IgD-negative memory B cell (primary cell): ENCODE data around the gene ZNHIT2. TPM values are rescaled to one million over a fixed set of nuclear protein-coding genes. Genes with fewer than 3 reads are reported as not detected.
A peak's percentile ranks its signal among the peaks of the same experiment; 100 is the strongest.

ENCODE experiments used
- H3K27ac Mint-ChIP-seq, 3 donors: one replicate each; pipeline ENCODE4 v1.8.0; 2020 to 2022; ENCODE audit warnings: mild to moderate bottlenecking in 3 of 3, mixed read lengths in 3 of 3, moderate library complexity in 1 of 3
- H3K27me3 Mint-ChIP-seq: one replicate; pipeline ENCODE4 v1.8.0; 2021; ENCODE audit warnings: mixed read lengths
- H3K36me3 Mint-ChIP-seq: one replicate; pipeline ENCODE4 v1.8.0; 2020; ENCODE audit warnings: mild to moderate bottlenecking, mixed read lengths
- H3K4me1 Mint-ChIP-seq, 3 donors: one replicate each; pipeline ENCODE4 v1.8.0; 2020 to 2022; ENCODE audit warnings: mixed read lengths in 3 of 3, mild to moderate bottlenecking in 1 of 3
- H3K4me3 Mint-ChIP-seq, 4 donors: one replicate each; pipeline ENCODE4 v1.8.0; 2020 to 2022; ENCODE audit warnings: mild to moderate bottlenecking in 4 of 4, mixed read lengths in 4 of 4, moderate library complexity in 3 of 4
- H3K9me3 Mint-ChIP-seq, 3 donors: one replicate each; pipeline ENCODE4 v1.8.0; 2020 to 2021; ENCODE audit warnings: mixed read lengths in 3 of 3, mild to moderate bottlenecking in 1 of 3
- polyA plus RNA-seq: library from polyadenylated mRNA; unstranded; fragments of 300-500 nt; fragmentation: Illumina TruSeq; gene quantifications from one replicate; pipeline ENCODE4 v1.2.3, GENCODE V29; 2021

ZNHIT2 gene
- polyA plus RNA-seq, 1 donor from 2014 or later, result 20.2 TPM

DNA sequence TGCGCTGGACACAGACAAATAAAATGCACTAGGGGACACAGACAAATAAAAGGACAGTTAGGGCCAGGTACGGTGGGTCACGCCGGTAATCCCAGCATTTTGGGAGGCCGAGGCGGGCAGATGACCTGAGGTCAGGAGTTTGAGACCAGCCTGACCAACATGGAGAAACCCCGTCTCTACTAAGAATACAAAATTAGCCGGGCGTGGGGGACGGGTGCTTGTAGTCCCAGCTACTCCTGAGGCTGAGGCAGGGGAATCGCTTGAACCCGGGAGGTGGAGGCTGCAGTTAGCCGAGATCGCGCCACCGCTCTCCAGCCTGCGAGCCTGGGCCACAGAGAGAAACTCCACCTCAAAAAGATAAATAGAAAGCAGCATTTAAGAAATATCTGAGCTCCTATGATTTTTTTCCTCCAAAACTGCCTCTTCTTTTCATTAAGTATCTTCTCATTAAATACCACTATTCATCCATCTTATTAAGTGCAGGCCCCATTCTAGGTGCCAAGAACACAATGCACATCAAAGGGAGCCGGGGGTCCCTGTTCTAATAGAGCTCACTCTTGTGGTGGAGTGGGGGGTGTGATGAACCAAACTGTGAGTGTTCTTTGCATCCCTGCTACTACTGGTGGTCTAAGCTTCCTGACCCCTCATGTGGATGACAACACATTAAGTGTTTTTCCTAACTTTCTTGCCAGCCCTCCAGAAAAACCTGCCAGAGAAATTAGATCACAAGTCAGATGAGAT, 766 bp upstream of the ZNHIT2 start:
- peaks cover 19 to 43% (median 24%) of the 10 kb centered on the region in 3 donors for H3K4me1 Mint-ChIP-seq
- H3K36me3 Mint-ChIP-seq, result peaks cover 7% of the 10 kb centered on the region
- peak overlapping the region; percentile 86 to 94 (median 89) for H3K4me3 Mint-ChIP-seq
- no peaks in the 10 kb centered on the region for H3K9me3 Mint-ChIP-seq
- H3K27me3 Mint-ChIP-seq, result no peaks in the 10 kb centered on the region
- H3K27ac Mint-ChIP-seq, result peak overlapping the region; percentile 90 to 94 (median 92)

GRCh38 chr11:65116370-65117205, 913 bp downstream of the ZNHIT2 start:
- peaks cover 15 to 33% (median 22%) of the 10 kb centered on the region in 3 donors for H3K4me1 Mint-ChIP-seq
- H3K36me3 Mint-ChIP-seq, result peaks cover 4% of the 10 kb centered on the region
- H3K4me3 Mint-ChIP-seq, result peak overlapping the region; percentile 86 to 96 (median 90)

DNA sequence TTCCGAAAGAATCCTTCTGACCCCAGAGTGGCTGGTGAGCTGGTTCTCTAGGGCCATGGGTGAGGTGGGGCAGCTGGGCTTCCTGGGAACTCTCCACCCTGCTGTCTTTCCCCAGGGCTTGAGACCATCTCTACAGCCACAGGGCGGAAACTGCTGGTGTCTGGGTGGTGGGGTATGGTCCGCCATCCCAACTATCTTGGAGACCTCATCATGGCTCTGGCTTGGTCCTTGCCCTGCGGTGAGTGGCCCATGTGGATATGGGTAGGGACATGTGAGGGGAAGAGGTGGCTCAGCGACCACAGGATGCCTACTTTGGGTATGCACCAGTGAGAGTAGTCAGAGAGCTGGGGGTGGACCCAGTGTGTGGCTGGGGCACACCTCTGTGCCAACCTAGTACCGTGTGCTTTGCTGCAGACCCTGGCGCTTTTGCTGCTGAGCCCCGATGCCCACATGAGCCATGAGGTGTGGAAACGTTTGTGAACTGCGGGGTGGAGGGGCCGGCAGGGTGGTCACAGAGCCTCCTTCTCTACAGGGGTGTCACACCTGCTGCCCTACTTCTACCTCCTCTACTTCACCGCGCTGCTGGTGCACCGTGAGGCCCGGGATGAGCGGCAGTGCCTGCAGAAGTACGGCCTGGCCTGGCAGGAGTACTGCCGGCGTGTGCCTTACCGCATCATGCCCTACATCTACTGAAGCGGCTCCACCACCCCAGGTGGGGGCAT, 2.0 kb downstream of the ZNHIT2 start:
- peak overlapping the region in 3 of 4 donors; percentile 9 to 86 (median 63) for H3K4me3 Mint-ChIP-seq
- peak overlapping the region in 2 of 3 donors; percentile 31 to 90 for H3K27ac Mint-ChIP-seq
- H3K4me1 Mint-ChIP-seq, result peaks cover 22 to 36% (median 23%) of the 10 kb centered on the region in 3 donors
- H3K27me3 Mint-ChIP-seq, result no peaks in the 10 kb centered on the region
- H3K9me3 Mint-ChIP-seq, result no peaks in the 10 kb centered on the region
- peaks cover 3% of the 10 kb centered on the region for H3K36me3 Mint-ChIP-seq

More at GRCh38 chr11:65116370-65117205, 913 bp downstream of the ZNHIT2 start:
- peak overlapping the region; percentile 31 to 94 (median 90) for H3K27ac Mint-ChIP-seq
- H3K27me3 Mint-ChIP-seq, result no peaks in the 10 kb centered on the region
- no peaks in the 10 kb centered on the region for H3K9me3 Mint-ChIP-seq

DNA sequence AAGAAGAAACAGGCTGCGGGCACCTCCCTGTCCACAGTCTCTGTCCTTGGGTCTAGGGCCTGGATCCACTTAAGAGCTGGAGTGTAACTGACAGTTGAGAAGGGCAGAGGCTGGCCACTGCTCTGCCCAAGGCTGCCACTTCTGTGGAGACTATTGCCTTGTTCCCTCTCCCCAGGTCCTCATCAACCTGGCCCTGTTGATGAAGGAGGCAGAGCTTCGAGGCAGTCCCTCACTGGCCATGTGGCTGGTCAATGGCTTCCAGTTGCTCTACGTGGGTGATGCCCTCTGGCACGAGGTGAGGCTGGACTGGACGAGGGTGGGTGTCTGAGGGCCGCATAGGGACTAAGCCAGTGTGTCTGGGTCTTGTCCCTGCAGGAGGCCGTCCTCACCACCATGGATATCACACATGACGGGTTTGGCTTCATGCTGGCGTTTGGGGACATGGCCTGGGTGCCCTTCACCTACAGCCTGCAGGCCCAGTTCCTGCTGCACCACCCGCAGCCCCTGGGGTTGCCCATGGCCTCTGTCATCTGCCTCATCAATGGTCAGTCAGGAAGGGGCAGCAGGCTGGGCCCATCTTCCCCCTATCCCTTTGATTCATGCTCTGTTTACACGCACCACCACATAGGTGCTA, 2.8 kb downstream of the ZNHIT2 start:
- Mint-ChIP-seq H3K9me3 (no peaks in the 10 kb centered on the region), H3K4me3 (peak overlapping the region in 3 of 4 donors; percentile 33 to 86 (median 44)), H3K27ac (peak overlapping the region in 1 of 3 donors; percentile 90), H3K36me3 (peaks cover 3% of the 10 kb centered on the region), H3K27me3 (no peaks in the 10 kb centered on the region), H3K4me1 (peaks cover 23 to 37% (median 25%) of the 10 kb centered on the region in 3 donors)

DNA sequence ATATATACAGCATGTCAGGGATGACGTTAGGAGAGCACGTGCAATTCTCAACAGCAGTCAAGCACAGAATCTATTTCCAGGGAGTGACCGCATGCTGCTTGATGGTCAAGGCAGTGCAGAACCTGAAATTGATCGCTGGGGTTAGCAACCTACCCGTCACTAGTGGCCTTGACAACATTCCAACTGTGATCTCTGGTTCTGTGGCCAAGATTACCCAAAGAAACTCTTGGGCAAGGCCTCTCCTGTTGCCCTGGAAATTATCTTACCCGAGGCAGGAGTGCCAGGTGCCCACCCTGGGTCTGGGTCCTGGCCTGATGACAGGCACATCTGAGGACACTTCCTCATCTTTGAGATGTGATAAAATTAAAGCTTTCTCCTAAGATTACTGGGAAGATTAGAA, 3.7 kb downstream of the ZNHIT2 start:
- peaks cover 1% of the 10 kb centered on the region for H3K36me3 Mint-ChIP-seq

DNA sequence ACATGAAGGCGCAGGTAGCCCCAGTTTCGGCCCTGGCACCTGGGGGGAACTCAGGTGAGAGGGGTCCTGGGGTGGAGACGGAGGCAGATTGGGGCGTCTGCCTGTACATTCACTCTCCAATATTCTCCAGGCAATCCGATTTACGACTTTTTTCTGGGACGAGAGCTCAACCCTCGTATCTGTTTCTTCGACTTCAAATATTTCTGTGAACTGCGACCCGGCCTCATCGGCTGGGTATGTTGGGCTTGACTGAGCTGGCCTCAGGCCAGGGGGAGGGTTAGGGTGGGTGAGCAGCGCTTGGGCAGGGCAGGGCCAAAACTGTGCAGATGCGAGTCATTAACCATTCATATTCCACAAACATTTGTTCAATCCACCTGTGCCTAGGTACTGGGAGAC, 4.1 kb downstream of the ZNHIT2 start:
- no peaks in the 10 kb centered on the region for H3K9me3 Mint-ChIP-seq
- H3K36me3 Mint-ChIP-seq, result peaks cover 1% of the 10 kb centered on the region
- peak overlapping the region; percentile 84 to 95 (median 90) for H3K4me3 Mint-ChIP-seq
- peak overlapping the region; percentile 69 to 90 (median 84) for H3K27ac Mint-ChIP-seq
- no peaks in the 10 kb centered on the region for H3K27me3 Mint-ChIP-seq
- H3K4me1 Mint-ChIP-seq, result peaks cover 23 to 29% (median 23%) of the 10 kb centered on the region in 3 donors

More for the DNA sequence above, 3.7 kb downstream of the ZNHIT2 start:
- Mint-ChIP-seq H3K4me1 (peaks cover 23 to 34% (median 25%) of the 10 kb centered on the region in 3 donors), H3K27ac (peak overlapping the region in 1 of 3 donors; percentile 90), H3K9me3 (no peaks in the 10 kb centered on the region), H3K4me3 (peak overlapping the region in 2 of 4 donors; percentile 86 to 95), H3K27me3 (no peaks in the 10 kb centered on the region)

GRCh38 chr11:65112546-65113360, 4.7 kb downstream of the ZNHIT2 start:
- H3K4me1 Mint-ChIP-seq, result peaks cover 19 to 26% (median 23%) of the 10 kb centered on the region in 3 donors
- no peaks in the 10 kb centered on the region for H3K9me3 Mint-ChIP-seq
- H3K27me3 Mint-ChIP-seq, result no peaks in the 10 kb centered on the region
- H3K27ac Mint-ChIP-seq, result peak overlapping the region; percentile 69 to 90 (median 84)
- H3K36me3 Mint-ChIP-seq, result no peaks in the 10 kb centered on the region
- H3K4me3 Mint-ChIP-seq, result peak overlapping the region; percentile 84 to 95 (median 90)

GRCh38 chr11:65111744-65112545, 5.6 kb downstream of the ZNHIT2 start, which contains the start of gene TM7SF2:
Gene TM7SF2 (plus strand): TSS chr11:65111872. CDS start chr11:65112016, 144 bp downstream.
- Mint-ChIP-seq H3K4me1 (peaks cover 16 to 26% (median 23%) of the 10 kb centered on the region in 3 donors), H3K27ac (peak within 1 kb of the TSS; percentile 94 to 97 (median 94)), H3K27me3 (no peaks in the 10 kb centered on the region), H3K4me3 (peak within 1 kb of the TSS; percentile 84 to 95 (median 90)), H3K36me3 (no peaks in the 10 kb centered on the region), H3K9me3 (no peaks in the 10 kb centered on the region)

DNA sequence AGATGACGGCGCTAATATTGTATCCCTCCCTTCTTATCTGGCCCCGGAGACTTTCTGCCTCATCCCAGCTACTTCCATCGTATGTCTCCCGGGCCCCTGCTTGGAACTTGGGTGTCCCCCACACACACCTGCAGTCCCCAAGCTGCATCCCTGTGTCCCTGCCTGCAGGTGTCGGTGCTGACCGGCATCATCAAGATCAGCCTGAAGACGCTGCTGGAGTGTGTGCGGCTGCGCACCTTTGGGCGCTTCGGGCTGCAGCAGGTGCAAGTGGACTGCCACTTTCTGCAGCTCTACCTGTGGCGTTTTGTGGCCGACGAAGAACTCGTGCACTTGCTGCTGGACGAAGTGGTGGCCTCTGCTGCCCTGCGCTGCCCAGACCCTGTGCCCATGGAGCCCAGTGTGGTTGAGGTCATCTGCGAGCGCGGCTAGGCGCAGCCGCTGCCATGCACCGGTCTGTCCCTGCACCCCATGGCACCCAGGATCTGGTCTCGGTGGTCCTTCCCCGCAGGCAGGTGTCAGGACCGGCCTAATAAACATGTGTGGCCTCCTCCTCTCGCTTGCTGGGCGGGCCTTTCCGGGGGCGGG, 6.2 kb downstream of the ZNHIT2 start:
- Mint-ChIP-seq H3K9me3 (no peaks in the 10 kb centered on the region), H3K36me3 (peaks cover 3% of the 10 kb centered on the region), H3K4me1 (peaks cover 16 to 26% (median 21%) of the 10 kb centered on the region in 3 donors), H3K4me3 (peak overlapping the region; percentile 84 to 95 (median 90)), H3K27ac (peak overlapping the region; percentile 84 to 97 (median 94)), H3K27me3 (no peaks in the 10 kb centered on the region)

- H3K4me1 Mint-ChIP-seq, result peaks cover 16 to 27% (median 21%) of the 10 kb centered on the region in 3 donors
- H3K27me3 Mint-ChIP-seq, result no peaks in the 10 kb centered on the region
- H3K9me3 Mint-ChIP-seq, result no peaks in the 10 kb centered on the region
- peaks cover 3% of the 10 kb centered on the region for H3K36me3 Mint-ChIP-seq
- peak overlapping the region in 3 of 4 donors; percentile 60 to 86 (median 68) for H3K4me3 Mint-ChIP-seq
- peak overlapping the region; percentile 94 to 97 (median 94) for H3K27ac Mint-ChIP-seq
Measured at GRCh38 chr11:65110354-65110861, 7.1 kb downstream of the ZNHIT2 start.

DNA sequence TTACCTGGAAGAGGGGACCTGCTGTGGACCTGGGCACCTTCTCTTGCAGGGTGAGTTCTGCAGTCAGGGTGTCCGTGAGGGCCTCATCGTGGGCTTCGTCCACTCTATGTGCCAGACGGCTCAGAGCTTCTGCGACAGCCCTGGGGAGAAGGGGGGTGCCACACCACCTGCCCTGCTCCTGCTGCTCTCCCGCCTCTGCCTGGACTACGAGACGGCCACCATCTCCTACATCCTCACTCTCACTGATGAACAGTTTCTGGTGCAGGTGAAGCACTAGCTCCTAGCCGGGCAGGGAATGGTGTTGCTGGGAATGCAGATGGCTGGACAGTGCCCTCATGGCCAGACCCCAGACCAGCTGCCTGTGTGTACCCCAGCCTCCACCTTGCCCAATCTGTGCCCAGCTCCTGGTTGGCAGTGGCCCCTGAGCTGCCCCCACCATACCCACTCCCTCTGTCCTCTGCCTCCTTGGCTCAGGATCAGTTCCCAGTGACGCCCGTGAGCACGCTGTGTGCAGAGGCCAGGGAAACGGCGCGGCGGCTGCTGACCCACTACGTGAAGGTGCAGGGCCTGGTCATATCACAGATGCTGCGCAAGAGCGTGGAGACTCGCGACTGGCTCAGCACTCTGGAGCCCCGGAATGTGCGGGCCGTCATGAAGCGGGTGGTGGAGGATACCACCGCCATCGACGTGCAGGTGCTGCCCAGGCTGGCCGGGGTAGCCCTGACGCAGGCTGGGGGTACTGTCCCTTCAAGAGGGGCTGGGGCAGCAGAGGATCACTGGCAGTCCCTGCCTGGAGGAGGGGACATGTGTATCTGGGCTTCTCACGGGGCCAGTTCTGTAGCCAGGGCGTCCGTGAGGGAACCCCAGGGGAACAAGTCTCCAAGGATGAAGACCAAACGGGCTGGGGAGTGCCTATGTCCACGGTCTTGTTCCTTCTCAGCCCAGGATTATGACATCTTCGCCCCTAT, 8.0 kb downstream of the ZNHIT2 start:
- Mint-ChIP-seq H3K4me3 (peak overlapping the region in 1 of 4 donors; percentile 86), H3K27ac (peak overlapping the region in 1 of 3 donors; percentile 97), H3K36me3 (peaks cover 3% of the 10 kb centered on the region), H3K9me3 (no peaks in the 10 kb centered on the region), H3K4me1 (peaks cover 16 to 29% (median 21%) of the 10 kb centered on the region in 3 donors), H3K27me3 (no peaks in the 10 kb centered on the region)
